GM18858 (cell line): ENCODE data around the gene PCBP4.
A peak's percentile ranks its signal among the peaks of the same experiment; 100 is the strongest.

ENCODE experiments used
- ATAC-seq: cut with Tn5 transposase; IDR thresholded peaks from one replicate; pipeline ENCODE4 v1.9.1; 2021; ENCODE audit not compliant: unreplicated experiment

Gene PCBP4

GRCh38 chr3:51974963-51975851 is 8.0 kb upstream of the PCBP4 start, which contains the start of gene ABHD14A:
ABHD14A (plus strand) TSS chr3:51975064; CDS start chr3:51975136, 72 bp downstream.
- peak; percentile 39 for ATAC-seq

DNA sequence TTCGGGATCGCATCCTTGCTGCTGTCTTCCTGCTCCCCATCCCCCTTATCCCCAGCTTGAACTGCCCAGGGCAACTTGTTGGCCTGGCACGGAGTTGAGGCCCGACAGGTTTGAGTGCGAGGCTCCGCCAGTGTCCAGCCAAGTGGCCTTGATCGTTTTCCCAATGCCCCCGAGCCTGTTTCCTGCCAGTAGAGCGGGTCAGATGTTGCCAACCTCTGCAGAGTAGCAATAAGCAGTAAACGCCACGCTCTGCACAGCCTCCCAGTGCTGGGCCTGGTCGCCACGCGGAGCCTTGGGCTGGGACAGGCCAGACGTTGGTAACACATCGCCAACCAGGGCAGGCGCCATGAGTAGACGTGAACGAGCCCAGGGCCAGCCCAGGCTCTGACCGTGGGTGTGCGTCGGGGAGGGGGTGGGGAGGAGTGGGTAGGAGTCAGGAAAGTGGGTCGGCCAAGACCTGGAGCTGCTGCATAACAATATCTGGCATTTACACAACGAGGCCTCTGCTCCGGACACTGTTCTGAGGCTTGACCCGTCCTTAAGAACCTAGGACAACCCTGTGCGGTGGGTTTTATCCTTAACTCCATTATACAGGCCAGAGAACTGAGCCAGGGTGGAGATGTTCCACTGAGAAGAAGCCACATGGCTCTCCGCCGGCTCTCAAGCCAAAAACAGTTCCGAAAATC is 7.2 kb upstream of the PCBP4 start:
- no peak for ATAC-seq

- ATAC-seq: no peak
Measured at GRCh38 chr3:51971350-51971749, 4.1 kb upstream of the PCBP4 start.

DNA sequence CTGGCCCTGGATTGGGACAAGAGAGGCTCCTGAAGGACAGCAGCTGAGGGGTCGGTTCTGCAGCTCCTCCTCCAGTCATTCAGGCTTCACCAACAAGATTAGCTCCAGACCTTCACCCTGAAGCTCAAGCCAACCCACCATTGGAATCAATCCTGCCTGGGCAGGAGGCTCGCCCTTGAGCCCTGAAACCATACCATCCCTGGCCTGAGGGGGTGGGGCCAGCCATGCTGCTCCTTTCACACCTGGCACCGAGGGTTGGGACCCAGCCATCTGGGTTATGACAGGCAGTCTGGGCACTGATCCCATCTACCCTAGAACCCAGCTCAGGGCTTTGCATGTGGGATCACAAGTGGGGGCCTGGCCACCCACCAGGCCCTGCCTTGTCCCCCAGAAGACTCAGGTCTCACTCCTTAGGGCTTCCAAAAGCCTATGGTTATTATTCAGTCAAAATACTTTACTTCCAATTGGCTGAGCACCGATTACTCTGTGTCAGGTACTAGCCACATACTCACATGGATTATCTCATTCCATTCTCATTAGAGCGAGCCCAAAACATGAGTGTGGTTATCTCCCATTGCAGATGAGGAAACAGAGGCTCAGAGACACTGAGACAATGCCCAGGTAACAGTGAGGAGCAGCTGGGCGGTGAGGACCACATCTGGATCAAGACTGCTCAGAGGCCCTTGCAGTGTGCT is 3.5 kb upstream of the PCBP4 start:
- ATAC-seq: no peak

GRCh38 chr3:51969841-51970240 is 2.6 kb upstream of the PCBP4 start:
- ATAC-seq: no peak

GRCh38 chr3:51968883-51969678 is 1.8 kb upstream of the PCBP4 start:
- no peak for ATAC-seq

DNA sequence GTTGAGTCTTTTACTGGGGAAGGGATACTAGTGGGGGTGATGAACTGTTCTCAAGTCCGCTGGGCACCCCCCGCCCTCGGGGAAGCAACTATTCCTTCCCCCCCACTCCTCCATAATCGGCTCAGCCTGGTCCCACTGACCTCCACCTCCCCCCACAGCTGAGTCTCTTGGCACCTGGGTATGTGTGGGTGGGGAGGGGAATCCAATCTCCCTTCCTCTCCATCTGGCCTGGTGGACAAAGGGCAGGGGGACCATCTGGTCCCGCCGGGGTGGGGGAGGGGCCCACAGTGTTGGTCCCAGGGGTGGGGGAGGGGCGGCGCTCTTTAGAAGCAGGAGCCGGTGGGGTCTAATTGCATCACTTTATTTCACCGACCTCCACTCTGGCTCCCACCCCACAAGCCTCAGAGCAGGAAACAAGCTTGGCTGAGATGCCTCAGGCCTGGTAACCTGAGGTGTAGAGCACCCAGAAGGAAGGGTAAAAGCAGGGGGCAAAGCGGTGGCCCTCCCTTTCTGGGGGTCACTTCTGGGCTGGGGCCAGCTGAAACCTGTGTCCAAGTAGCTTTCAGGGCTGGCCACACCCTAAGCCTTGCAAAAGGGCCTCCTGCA is 1.0 kb upstream of the PCBP4 start:
- no peak for ATAC-seq

DNA sequence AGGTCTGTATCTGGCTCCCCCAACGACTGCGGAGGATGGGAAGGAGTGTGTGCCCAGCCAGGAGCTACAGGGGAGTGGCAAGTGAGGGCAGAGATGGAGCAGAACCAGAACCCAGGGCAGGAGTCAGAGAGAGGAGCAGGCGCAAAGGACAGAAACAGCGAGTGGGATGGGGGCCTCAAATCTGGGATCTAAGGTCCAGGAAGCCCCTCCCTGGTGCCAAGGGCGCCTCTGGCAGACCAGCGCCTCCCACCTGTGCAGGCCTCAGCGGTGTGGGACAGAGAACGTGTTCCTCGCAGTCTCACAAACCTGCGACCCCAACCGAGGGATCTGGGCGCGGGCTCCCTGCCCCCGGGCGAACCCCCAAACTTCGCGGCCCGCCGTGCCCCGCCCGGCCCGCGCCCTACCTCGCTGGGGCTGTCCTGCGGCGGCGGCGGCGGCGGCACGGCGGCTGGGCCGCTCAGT is 301 bp downstream of the PCBP4 start:
- no peak for ATAC-seq

DNA sequence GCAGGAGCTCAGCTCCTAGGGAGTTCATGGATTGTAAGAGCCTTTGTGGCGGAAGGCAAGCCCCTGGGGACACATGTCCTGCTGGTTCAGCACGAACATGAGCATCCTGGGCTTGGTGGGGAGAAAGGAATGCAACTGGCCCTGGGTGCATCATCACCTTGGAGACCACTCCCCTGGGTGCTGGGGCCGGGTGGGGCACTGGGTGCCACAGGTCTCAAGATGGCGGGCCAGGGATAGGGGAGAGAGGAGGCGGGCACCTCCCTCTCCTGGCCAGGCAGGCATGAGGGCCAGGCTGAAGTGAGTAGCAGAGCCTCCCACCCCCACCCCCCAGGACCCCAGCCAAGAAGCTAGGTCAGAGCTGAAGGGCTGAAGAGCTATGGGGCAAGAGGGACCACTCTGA is 768 bp downstream of the PCBP4 start:
- ATAC-seq: no peak

DNA sequence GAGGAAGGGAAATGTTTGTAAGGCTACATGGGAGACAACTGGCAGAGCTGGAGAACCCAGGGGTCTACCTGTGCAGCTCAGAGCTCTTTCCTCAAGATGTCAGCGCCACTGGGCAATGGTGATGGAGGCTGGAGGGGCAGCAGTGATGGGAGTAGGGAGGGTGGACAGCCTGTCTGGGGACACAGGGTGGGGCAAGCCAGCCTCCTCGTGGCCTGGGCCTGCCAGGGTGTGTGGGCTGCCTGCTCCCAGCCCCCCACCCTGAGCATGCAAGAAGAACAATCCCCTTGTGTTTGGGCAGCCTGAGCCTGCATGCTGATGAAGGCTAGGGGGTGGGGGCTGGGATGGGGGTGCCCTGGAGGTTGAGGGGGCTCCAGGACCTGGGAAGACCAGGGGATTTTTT is 1.2 kb downstream of the PCBP4 start:
- no peak for ATAC-seq

DNA sequence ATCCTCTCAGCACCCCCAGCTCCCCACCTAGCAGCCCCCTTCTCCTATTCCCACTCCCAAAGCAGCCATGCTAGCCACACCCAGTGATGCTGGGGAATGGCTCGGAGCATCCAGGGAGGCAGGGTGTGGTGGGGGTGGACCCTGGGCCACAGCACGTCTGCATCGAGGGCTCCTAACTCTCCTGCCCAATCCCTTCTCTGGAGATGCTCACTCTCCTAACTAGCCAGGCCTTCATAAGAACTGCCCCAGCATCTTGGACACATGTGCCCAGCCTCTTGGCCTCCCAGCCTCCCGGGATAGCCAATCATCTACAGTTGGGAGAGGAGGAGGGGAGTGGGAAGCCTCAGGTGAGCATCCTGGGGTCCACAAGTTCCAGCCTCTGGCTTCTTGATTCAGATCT is 2.7 kb downstream of the PCBP4 start:
- no peak for ATAC-seq

- no peak for ATAC-seq
Measured at GRCh38 chr3:51963951-51964451, 3.3 kb downstream of the PCBP4 start.

- no peak for ATAC-seq
Measured at GRCh38 chr3:51962854-51963530, 4.3 kb downstream of the PCBP4 start.

DNA sequence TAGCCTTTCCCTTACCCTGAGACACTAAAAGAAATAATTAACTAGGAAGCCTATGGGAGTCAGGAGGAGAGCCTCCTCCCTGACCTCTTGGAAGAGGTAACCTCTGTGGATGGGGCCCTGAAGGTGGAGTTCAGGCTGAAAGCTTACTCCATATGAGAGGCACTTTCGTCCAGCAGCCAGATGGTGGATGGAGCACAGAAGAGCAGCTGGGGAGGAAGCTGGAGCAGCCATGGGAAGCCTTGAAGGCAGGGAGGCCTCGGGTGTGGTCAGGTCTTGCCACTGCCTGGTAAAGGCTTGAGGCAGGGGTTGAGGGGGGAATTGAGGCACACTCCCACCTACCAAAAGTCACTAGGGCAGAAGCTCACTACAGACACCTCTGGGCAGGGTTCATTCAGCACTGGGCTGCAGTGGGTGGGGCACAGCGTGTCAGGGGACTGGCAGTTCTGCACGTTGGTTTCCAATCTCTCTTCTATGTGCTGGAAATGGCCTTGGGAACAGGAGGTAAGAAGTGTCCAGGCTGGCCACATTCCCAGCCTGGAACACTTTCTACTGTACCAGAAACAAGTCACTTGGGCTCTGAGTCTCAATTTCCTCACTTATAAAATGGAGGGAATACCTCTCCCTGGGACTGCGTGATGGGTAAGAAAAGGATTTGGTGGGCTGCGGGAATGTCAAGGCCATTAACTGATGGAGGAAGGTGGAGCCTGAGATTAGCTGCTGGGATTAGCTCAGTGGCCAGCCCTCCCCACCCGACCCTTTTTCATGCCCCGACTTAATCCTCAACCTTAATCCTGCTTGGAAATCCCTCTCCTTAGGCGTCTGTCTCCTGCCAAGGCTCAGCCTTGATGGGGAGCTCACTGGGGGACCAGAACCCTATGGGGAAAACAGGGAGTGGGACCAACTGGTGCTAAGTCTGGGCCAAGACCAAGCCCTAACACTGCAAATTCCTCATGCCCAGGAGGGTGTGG is 5.4 kb downstream of the PCBP4 start:
- ATAC-seq: no peak

- ATAC-seq: no peak
Measured at GRCh38 chr3:51961011-51961410, 6.2 kb downstream of the PCBP4 start.

GRCh38 chr3:51960386-51960785 is 6.9 kb downstream of the PCBP4 start:
- no peak for ATAC-seq

- no peak for ATAC-seq
Measured at GRCh38 chr3:51959651-51960050, 7.6 kb downstream of the PCBP4 start.
